Caco-2 (cell line): ENCODE results near the gene OR9K2. TPM values are rescaled to one million over a fixed set of nuclear protein-coding genes. Genes with fewer than 3 reads are reported as not detected.

Experiments used
- Bru-seq: library from RNA; stranded (reverse); fragments of 400-500 nt; gene quantifications from one replicate; lab custom pipeline; 2021; lab: Mats Ljungman, UMichigan
- BruChase-seq, 2 experiments: library from RNA; stranded (reverse); fragments of 400-500 nt; gene quantifications; one replicate each; lab custom pipeline; 2021; lab: Mats Ljungman, UMichigan
- BruUV-seq: library from RNA; stranded (reverse); fragments of 400-500 nt; replicated peaks from 2 replicates; lab custom pipeline; 2021; lab: Mats Ljungman, UMichigan
- CTCF ChIA-PET: fragments of 300-600 bp; sonication (Branson Sonifier 250); formaldehyde crosslinking; loops from one replicate; lab custom pipeline; 2022; ENCODE audit warnings: antibody characterized with exemption; lab: Charles Lee
- POLR2A ChIA-PET: fragments of 300-600 bp; sonication (Branson Sonifier 250); formaldehyde crosslinking; loops from one replicate; lab custom pipeline; 2022; ENCODE audit warnings: antibody characterized with exemption; lab: Charles Lee
- DNase-seq, 2 experiments: peaks; one replicate each; pipeline versions ENCODE4 v3.0.0 to v3.0.0-alpha.2; 2020 to 2022
- H3K27me3 ChIP-seq: replicated peaks from 2 replicates; pipeline ENCODE4 v1.6.0; 2011; ENCODE audit warnings: low read length; ENCODE audit not compliant: control insufficient read depth, insufficient read depth
- H3K36me3 ChIP-seq: 2 replicates; pipeline ENCODE4 v1.5.1; 2011; ENCODE audit warnings: low read length; ENCODE audit not compliant: control insufficient read depth, insufficient read depth
- H3K4me1 ChIP-seq: fragments of 250-450 bp; sonication (Bioruptor Pico); 2 replicates; pipeline ENCODE4 v1.5.1; 2020; ENCODE audit warnings: mild to moderate bottlenecking
- H3K4me3 ChIP-seq: 2 replicates; pipeline ENCODE4 v1.5.1; 2011; ENCODE audit warnings: low read depth, mild to moderate bottlenecking, control low read depth, low read length
- H3K9me3 ChIP-seq: fragments of 250-450 bp; sonication (Bioruptor Pico); 2 replicates; pipeline ENCODE4 v1.5.1; 2020; ENCODE audit warnings: mild to moderate bottlenecking, moderate library complexity
- H3K27ac Mint-ChIP-seq: one replicate; pipeline ENCODE4 v1.8.0; 2022; ENCODE audit warnings: mixed read lengths; ENCODE audit not compliant: unreplicated experiment
- H3K27me3 Mint-ChIP-seq: one replicate; pipeline ENCODE4 v1.8.0; 2022; ENCODE audit warnings: mixed read lengths; ENCODE audit not compliant: insufficient read depth, unreplicated experiment
- H3K36me3 Mint-ChIP-seq: one replicate; pipeline ENCODE4 v1.8.0; 2022; ENCODE audit warnings: mild to moderate bottlenecking, mixed read lengths; ENCODE audit not compliant: insufficient read depth, unreplicated experiment
- H3K4me1 Mint-ChIP-seq: one replicate; pipeline ENCODE4 v1.8.0; 2022; ENCODE audit warnings: low read depth, mixed read lengths; ENCODE audit not compliant: unreplicated experiment
- H3K4me3 Mint-ChIP-seq: one replicate; pipeline ENCODE4 v1.8.0; 2022; ENCODE audit warnings: mild to moderate bottlenecking, moderate library complexity, mixed read lengths; ENCODE audit not compliant: unreplicated experiment
- H3K9me3 Mint-ChIP-seq: one replicate; pipeline ENCODE4 v1.8.0; 2022; ENCODE audit warnings: mixed read lengths; ENCODE audit not compliant: unreplicated experiment
- CTCF ChIP-seq, 2 experiments: fragments of 200-600 bp in 1 of 2; IDR thresholded peaks; 1 replicate in 1 of 2; 2 replicates in 1 of 2; pipeline versions ENCODE4 v1.5.1 to v1.8.0; 2011 to 2022; ENCODE audit warnings: antibody characterized with exemption in 1 of 2, control low read depth in 1 of 2, inconsistent platforms in 1 of 2, low read depth in 1 of 2, low read length in 1 of 2, mild to moderate bottlenecking in 1 of 2, moderate library complexity in 1 of 2; ENCODE audit not compliant: insufficient read depth in 1 of 2, severe bottlenecking in 1 of 2, unreplicated experiment in 1 of 2
- intact Hi-C: fragments of 100-400 bp; cut with micrococcal nuclease; formaldehyde crosslinking; loops from one replicate; pipeline ENCODE4 v1.10.0; 2022; ENCODE audit not compliant: unreplicated experiment
- long read RNA-seq: library from polyadenylated mRNA; stranded (forward); transcript quantifications from one replicate; pipeline ENCODE4 v2.0.0, GENCODE V29; 2022
- total RNA-seq: library from RNA; stranded (reverse); gene quantifications from 2 replicates; pipeline ENCODE4 v1.2.3, GENCODE V29; 2022

The OR9K2 gene
- total RNA-seq (not detected in 2 replicates), Bru-seq, nascent RNA (not detected), BruChase-seq, experiment 1, labeled RNA remaining after a 2-hour chase (not detected), BruChase-seq, experiment 2, labeled RNA remaining after a 6-hour chase (not detected)
- long read RNA-seq, result 0 reads

GRCh38 chr12:55126106-55126505 is at the start of gene OR9K2:
TSS of gene OR9K2 (plus strand) at chr12:55126406. CDS start at chr12:55129835, 3,429 bp downstream.
- no peak within 1 kb of the TSS for H3K4me3 Mint-ChIP-seq
- CTCF ChIA-PET, result no interaction called here
- Histone ChIP-seq H3K27me3 (no peaks in the 10 kb centered on the region), H3K9me3 (no peaks in the 10 kb centered on the region), H3K4me1 (no peaks in the 10 kb centered on the region), H3K36me3 (no peaks in the 10 kb centered on the region), H3K4me3 (no peak within 1 kb of the TSS)
- TF ChIP-seq CTCF (IDR thresholded peaks at IDR 0.05; ENCODE audit: insufficient read depth in 1 of 2, low read depth in 1 of 2, low read length in 1 of 2, severe bottlenecking in 1 of 2, unreplicated experiment in 1 of 2), result no peak
- no peak within 1 kb of the TSS for H3K27ac Mint-ChIP-seq
- peaks cover 11% of the 10 kb centered on the region for H3K27me3 Mint-ChIP-seq
- intact Hi-C loops, result no loop called here
- no peaks in the 10 kb centered on the region for H3K36me3 Mint-ChIP-seq
- POLR2A ChIA-PET, result no interaction called here
- BruUV-seq, result no TSS peak
- no peak for DNase-seq
- no peaks in the 10 kb centered on the region for H3K9me3 Mint-ChIP-seq
- H3K4me1 Mint-ChIP-seq, result no peaks in the 10 kb centered on the region

- H3K27me3 Mint-ChIP-seq, result peaks cover 10% of the 10 kb centered on the region
- H3K36me3 Mint-ChIP-seq, result no peaks in the 10 kb centered on the region
- H3K4me1 Mint-ChIP-seq, result no peaks in the 10 kb centered on the region
- POLR2A ChIA-PET, result no interaction called here
- no peaks in the 10 kb centered on the region for H3K9me3 Mint-ChIP-seq
- Histone ChIP-seq H3K4me1 (no peaks in the 10 kb centered on the region), H3K36me3 (no peaks in the 10 kb centered on the region), H3K9me3 (no peaks in the 10 kb centered on the region), H3K4me3 (no peak overlapping the region), H3K27me3 (no peaks in the 10 kb centered on the region)
- intact Hi-C loops, result no loop called here
- CTCF ChIA-PET, result no interaction called here
- no peak overlapping the region for H3K27ac Mint-ChIP-seq
- DNase-seq, result no peak
- peak in 1 of 2 experiments; percentile 11 for TF ChIP-seq CTCF (IDR thresholded peaks at IDR 0.05; ENCODE audit: insufficient read depth in 1 of 2, low read depth in 1 of 2, low read length in 1 of 2, severe bottlenecking in 1 of 2, unreplicated experiment in 1 of 2)
- H3K4me3 Mint-ChIP-seq, result no peak overlapping the region
- BruUV-seq, result no TSS peak
Observed at GRCh38 chr12:55092579-55092978, 33.6 kb upstream of the OR9K2 start.

DNA sequence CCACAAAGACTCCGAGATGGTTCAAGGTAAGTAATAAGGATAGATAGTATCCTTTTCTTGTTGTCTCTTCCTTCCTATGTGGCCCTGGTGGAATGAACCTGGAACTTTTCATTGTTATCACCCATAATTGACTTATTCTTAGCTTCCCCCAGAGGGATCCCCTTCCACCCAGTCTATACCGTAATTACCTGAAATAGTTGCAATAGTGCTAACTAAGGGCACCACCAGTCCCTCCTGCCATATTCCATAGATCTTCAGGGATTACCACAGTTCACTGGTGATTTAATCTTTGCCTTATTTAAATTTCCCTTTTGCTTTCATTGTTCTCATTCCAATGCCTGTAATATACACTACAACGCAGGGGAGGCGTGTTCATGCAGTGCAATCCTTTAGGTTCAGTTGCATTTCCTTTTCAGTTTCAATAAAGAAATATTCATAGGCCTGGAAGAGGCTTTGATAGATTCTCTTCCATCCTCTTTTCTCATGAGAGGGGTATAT is 13.8 kb upstream of the OR9K2 start:
- ChIA-PET CTCF (no interaction called here), POLR2A (no interaction called here)
- no peaks in the 10 kb centered on the region for H3K36me3 ChIP-seq
- H3K4me3 Mint-ChIP-seq, result no peak overlapping the region
- DNase-seq, result no peak
- H3K4me1 ChIP-seq, result no peaks in the 10 kb centered on the region
- H3K27ac Mint-ChIP-seq, result no peak overlapping the region
- no peaks in the 10 kb centered on the region for H3K4me1 Mint-ChIP-seq
- no peak overlapping the region for H3K4me3 ChIP-seq
- peaks cover 17% of the 10 kb centered on the region for H3K27me3 Mint-ChIP-seq
- no peaks in the 10 kb centered on the region for H3K36me3 Mint-ChIP-seq
- no peaks in the 10 kb centered on the region for H3K27me3 ChIP-seq
- no peaks in the 10 kb centered on the region for H3K9me3 ChIP-seq
- no peak for TF ChIP-seq CTCF (IDR thresholded peaks at IDR 0.05; ENCODE audit: insufficient read depth in 1 of 2, low read depth in 1 of 2, low read length in 1 of 2, severe bottlenecking in 1 of 2, unreplicated experiment in 1 of 2)
- BruUV-seq, result no TSS peak
- intact Hi-C loops, result no loop called here
- no peaks in the 10 kb centered on the region for H3K9me3 Mint-ChIP-seq
